C1 segment of cervical spinal cord (tissue), 14 donors: ENCODE measurements around the gene COL6A2.
"Not testable (repeated sequence)": the region's sequence is repeated elsewhere in the genome, so short reads cannot be mapped to it uniquely, and the experiment has no call there.

Experiments
- DNase-seq, 14 donors: peaks; one replicate each; lab custom pipeline; 2025; lab: John Stamatoyannopoulos, UW

COL6A2 gene

GRCh38 chr21:46171996-46172862, 74.3 kb downstream of the COL6A2 start:
- DNase-seq: no peak

- DNase-seq: no peak
Observed at GRCh38 chr21:46172863-46173528, 75.1 kb downstream of the COL6A2 start.

GRCh38 chr21:46173573-46173972, 75.7 kb downstream of the COL6A2 start:
- DNase-seq: no peak

- not testable (repeated sequence) for DNase-seq
Observed at GRCh38 chr21:46176443-46177129, 78.7 kb downstream of the COL6A2 start.

- DNase-seq: no peak
Observed at GRCh38 chr21:46178961-46179360, 81.0 kb downstream of the COL6A2 start.
